Stimulated activated CD4-positive, alpha-beta T cell treated with anti-CD3 and anti-CD28 coated beads, TNF-alpha, amount 100 ng/mL, for 48 hours (primary cell): Measurements from ENCODE around the gene NFE2L2.
"Not testable (repeated sequence)": the region's sequence is repeated elsewhere in the genome, so short reads cannot be mapped to it uniquely, and the experiment has no call there.

Experiments
- DNase-seq, 3 donors: peaks; one replicate each; pipeline ENCODE4 v3.0.0-alpha.2; 2020; ENCODE audit warnings: low read depth in 3 of 3

NFE2L2 gene

DNA sequence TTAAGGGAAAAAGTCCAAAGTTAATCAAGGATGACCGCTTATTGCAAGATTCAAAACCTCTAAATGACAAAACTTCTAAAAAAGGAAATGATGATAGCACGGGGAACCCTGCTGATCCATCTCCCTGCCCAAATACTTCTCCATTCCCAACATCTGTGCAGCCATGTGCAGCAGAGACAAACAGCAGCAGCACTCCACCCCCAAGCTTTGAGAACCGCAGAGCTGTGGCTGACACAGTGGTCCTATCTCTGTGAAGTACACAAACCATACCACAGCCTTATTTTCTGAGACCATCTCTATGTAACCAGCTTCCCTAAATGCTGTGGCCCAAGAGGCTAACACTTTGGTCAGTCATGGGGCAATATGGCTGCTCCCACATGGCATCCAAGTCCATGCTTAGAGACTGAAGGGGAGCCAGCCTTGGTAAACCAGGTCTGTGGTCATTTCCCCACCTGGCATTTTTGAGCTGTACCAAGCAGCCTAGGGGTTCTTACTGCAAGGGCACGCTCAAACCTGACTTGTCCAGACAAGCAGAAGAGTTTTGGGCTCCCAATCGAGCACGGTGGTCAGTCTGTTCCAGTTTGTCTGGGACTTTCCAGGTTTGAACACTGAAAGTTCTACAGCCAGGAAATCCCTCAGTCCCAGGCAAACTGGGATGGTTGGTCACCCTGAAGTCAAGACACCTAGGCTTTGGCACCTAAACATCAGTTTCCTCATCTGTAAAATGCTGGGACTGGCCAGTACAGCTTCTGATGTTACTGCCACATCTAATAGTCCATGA is 17.1 kb upstream of the NFE2L2 start:
- DNase-seq = no peak

DNA sequence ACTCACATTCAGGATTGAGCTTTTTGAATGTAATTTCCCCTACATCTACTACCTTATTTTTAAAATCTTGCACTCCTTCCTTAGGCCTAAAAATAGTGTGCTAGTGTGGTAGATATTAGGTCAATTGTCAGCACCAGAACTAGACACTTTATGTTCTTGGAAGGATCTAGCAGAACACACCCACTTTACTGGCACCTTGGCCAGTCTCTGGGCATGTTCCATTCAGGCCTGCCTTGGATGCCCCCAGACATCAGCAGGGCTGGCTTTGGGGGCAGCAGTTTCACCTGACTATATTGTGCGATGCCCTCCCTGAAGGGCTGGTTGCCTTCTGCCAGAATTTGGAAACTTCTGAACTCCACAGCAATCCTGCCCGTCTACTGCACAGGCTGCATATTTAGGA is 15.3 kb upstream of the NFE2L2 start:
- no peak for DNase-seq

GRCh38 chr2:177275743-177276055 is 11.2 kb upstream of the NFE2L2 start:
- DNase-seq = no peak

- DNase-seq = no peak
These were observed 10.7 kb upstream of the NFE2L2 start for GRCh38 chr2:177275040-177275742.

DNA sequence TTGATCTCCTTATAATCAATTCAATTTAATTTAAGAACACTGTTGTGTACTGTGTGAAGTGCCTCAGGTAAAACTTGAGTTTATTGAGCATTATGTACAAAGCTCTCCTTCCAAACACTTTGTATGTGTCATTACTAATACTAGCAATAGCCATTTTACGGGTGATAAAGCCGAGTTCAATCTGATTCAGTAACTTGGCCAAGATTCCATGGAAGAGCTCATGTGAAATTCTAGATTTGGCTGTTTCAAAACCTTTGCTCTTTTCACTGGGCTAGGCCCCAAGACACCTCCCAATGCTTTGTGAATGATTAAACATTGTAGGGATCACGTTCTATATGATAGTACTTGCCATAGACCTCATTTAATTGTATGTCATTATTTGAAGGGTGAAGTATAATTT is 8.9 kb upstream of the NFE2L2 start:
- DNase-seq = no peak

GRCh38 chr2:177272765-177273164 is 8.2 kb upstream of the NFE2L2 start:
- no peak for DNase-seq

GRCh38 chr2:177271981-177272666 is 7.6 kb upstream of the NFE2L2 start:
- DNase-seq = no peak

GRCh38 chr2:177270531-177270930 is 6.0 kb upstream of the NFE2L2 start:
- no peak for DNase-seq

GRCh38 chr2:177268901-177269300 is 4.4 kb upstream of the NFE2L2 start:
- DNase-seq = no peak

DNA sequence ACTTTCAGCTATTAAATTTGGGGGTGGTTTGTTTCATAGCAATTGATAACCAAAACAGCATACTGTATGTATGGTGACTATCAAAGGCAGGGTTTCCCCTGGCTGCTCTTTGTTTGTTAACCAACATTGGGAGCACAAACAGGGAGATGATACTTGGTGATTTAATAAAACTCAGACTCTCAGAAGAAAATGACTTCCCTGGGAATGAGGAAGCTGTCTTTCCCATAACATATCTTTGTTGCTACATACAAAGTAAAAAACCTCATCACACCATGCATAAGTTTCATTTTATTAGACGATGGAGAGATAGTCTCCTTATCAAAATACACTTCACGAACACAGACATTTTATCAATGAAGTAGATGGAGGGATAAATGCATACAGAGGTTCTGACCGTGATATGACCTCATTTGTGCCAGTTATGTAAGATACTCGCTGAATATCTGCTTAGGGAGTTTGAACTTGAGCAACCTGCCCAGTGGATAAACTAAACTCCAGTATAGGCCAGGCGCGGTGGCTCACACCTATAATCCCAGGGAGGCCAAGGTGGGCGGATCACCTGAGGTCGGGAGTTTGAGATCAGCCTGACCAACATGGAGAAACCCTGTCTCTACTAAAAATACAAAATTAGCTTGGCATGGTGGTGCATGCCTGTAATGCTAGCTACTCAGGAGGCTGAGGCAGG is 3.8 kb upstream of the NFE2L2 start:
- DNase-seq = no peak

- not testable (repeated sequence) for DNase-seq
These were observed 2.4 kb upstream of the NFE2L2 start for GRCh38 chr2:177266955-177267354.

GRCh38 chr2:177265824-177266817 is 1.6 kb upstream of the NFE2L2 start:
- no peak for DNase-seq

DNA sequence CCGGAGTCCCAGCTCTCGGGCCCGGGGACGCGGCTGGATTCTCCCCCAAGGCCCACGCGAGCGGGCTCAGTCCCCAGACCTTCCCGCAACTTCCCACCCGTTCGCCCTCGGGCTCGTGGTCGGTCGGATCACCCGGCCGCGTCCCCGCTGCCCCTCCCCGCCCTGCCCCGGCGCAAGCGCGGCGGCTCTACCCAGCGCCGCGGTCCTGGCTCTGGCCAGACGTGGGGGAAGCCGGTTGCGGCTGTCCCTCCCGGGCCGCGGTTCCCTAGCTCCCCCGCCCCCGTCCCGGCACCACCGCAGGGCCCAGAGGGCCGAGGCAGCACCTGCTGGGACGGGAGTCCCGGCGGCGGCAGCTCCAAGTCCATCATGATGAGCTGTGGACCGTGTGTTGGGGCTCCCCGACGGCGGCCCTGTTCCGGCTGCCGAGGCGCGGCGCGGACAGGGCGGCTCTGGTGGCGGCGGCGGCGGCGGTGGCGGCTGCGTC is 276 bp downstream of the NFE2L2 start:
- no peak for DNase-seq

DNA sequence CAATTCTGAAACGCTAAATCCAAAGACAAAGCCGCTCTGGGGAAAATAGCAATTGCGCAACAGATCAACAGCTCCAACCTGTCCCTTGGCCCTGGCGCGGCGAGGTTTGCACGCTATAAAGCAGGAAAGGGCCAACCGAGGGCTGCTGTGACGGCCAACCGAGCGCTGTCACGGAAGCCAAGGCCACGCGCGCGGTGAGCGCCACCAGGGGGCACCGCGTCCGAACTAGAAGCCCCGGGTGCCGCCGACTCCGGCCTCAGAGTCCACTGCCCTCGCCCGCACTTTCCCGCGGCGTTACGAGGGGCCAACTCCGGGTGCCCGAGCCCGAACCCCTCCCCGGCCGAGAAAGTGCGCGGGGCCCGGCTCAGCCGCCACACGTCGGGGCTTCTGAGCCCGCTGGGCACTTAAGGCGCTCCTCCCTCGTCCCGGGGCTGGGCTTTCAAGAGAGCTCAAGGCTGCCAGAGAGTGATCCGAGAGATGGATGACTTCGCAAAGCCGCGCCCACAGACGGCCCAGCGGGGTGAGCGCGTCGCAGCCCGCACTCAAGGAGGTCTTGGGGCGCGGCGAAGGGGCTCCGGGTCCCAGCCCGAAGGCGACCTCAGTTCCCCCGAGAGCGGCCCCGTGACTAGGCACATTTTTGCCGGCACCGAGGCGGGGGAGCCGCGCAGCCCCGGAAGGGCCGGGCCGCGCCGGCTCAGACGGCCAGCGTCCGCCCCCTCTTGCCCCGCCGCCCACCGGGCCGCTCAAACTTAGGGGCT is 897 bp downstream of the NFE2L2 start:
- DNase-seq = peak; percentile 86 to 89 (median 86)

- no peak for DNase-seq
These were observed 1.5 kb downstream of the NFE2L2 start for GRCh38 chr2:177262958-177263450.

DNA sequence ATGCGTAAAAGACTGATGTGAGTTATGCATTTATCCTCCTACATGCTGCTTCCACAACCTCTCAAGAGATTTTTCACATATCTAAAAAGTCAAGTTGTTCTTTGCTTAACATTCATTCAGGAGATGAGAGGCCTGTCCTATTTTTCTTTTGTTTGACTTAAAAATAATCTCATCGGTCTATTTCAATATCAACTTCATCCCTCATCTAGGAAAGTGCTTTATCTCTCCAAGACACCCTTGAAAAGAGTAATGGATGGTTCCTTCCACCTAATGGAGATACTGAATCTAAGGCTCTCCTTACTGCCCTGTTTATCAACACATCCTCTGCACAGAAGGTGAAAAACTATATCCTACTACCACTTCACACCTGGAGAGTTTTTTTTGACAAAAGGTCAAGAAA is 2.4 kb downstream of the NFE2L2 start:
- DNase-seq = no peak

DNA sequence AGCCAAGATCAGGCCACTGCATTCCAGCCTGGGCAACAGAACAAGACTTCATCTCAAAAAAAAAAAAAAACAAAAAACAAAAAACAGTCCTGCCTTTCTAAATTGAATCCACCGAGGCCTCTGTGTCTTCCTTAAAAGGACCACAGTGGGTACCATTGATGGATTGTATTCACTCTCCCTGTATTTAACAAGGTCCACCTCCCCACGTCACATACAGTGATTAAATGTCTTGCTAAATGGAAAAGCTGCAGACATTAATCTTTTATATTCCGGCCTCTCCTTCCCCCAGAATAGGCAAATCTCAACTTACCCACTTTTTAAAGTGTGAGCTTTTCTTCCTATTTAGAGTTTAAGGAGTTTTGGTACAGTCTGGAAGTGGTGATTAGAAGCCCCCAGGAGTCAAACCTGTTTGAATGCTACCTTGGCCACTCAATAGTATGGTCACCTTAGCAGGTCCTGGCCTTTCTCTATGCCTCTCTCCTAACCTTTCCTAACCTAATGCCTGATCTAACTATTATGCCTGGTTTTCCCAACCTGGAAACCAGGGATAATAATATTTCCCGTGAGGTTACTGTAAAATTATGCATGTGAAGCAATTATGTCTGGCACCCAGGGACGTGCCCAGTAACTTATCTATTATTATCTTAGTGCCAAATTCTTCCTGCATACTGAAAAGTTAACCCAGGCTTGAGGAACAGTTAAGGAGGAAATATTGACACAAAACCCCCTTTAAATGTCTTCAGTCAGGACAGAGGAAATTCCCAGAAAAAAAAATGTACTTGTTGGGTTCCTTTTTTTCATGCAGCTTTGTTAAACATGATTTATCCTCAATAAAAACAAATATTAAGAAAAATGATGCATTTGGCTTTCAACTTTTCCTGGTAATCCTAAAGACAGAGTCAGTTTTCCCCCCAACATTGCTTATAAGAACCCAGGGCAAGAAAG is 3.1 kb downstream of the NFE2L2 start:
- no peak for DNase-seq

GRCh38 chr2:177260379-177260778 is 4.1 kb downstream of the NFE2L2 start:
- no peak for DNase-seq

DNA sequence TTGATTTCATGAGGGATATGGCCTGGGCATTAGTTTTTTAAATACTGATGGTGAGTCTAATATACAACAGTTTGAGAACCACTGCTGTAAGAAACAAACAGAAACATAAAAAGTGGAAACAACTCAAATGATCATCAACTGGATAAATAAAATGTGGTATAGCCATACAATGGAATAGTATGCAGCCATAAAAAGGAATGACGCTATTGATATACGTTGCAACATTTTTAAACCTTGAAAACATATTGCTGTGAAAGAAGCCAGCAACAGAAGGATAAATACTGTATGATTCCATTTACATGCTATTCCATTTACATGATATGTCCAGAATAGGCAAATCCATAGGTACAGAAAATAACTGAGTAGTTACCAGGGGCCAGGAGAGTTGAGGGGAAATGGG is 6.5 kb downstream of the NFE2L2 start:
- DNase-seq = no peak
